ENCODE data around the gene FAM193A. TPM values are rescaled to one million over a fixed set of nuclear protein-coding genes. Genes with fewer than 3 reads are reported as not detected.
A peak's percentile ranks its signal among the peaks of the same experiment; 100 is the strongest.

The FAM193A gene, protein sequence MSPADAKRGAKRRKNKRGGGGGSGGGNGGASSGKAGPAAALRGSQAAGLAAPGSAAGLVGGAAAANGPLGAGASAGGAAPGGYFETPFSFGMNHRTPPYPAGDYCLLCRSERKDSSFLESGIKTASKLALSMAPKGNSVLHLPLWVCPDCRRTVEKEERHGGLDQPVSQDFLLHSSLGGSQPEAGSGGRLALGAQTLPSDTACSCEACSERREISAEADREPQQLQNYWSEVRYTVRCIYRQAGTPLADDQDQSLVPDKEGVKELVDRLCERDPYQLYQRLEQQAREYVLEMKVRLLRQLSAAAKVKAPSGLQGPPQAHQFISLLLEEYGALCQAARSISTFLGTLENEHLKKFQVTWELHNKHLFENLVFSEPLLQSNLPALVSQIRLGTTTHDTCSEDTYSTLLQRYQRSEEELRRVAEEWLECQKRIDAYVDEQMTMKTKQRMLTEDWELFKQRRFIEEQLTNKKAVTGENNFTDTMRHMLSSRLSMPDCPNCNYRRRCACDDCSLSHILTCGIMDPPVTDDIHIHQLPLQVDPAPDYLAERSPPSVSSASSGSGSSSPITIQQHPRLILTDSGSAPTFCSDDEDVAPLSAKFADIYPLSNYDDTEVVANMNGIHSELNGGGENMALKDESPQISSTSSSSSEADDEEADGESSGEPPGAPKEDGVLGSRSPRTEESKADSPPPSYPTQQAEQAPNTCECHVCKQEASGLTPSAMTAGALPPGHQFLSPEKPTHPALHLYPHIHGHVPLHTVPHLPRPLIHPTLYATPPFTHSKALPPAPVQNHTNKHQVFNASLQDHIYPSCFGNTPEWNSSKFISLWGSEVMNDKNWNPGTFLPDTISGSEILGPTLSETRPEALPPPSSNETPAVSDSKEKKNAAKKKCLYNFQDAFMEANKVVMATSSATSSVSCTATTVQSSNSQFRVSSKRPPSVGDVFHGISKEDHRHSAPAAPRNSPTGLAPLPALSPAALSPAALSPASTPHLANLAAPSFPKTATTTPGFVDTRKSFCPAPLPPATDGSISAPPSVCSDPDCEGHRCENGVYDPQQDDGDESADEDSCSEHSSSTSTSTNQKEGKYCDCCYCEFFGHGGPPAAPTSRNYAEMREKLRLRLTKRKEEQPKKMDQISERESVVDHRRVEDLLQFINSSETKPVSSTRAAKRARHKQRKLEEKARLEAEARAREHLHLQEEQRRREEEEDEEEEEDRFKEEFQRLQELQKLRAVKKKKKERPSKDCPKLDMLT (N-terminal part only)
- 31.4 TPM for total RNA-seq

DNA sequence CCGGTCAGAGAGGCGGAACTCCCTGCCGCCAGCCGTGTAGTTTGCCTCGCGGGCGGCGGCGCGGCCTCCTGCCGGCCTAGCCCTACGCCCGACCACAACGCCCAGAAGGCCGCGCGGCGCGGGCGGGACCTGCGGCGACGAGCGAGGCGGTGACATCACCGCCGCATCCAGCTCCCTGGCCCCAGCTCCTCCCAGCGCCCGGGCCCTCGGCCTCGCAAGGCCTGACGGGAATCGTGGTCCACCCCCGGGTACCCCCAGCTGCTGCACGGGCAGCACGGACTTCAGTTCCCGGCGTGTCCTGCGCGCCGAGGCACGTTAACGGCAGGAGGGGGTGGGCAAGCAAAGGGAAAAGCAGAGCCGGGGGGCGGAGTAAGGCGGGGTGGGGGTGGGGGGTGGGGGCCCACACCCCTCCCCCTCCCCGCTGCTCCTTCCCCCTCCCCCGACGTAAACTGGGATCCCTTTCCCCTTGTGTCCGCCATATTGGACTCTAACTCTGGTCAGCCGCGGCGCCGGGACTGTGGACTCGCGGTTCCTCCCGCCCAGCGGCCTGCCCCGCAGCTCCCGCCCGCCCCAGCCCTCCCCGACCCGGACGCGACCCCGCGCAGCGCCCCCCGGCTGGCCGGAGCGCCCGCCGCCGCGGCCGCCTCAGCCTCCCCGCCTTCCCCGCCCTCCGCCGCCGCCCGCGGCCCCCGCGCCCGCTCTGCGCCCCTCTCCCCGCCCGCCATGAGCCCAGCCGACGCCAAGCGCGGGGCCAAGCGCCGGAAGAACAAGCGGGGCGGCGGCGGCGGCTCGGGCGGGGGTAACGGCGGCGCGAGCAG is at the start of gene FAM193A:
Gene FAM193A (plus strand): TSS at position 455 of the 818 bp plus-strand sequence. CDS start 269 bp downstream, at position 724.
- Histone ChIP-seq H3K4me1 (peaks cover 47% of the 10 kb centered on the region), H3K27ac (peak within 1 kb of the TSS; percentile 92), H3K36me3 (no peaks in the 10 kb centered on the region), H3K4me3 (peak within 1 kb of the TSS; percentile 83 to 91), H3K9me3 (no peaks in the 10 kb centered on the region), H3K27me3 (no peaks in the 10 kb centered on the region)
- peak; percentile 99 for DNase-seq (ENCODE audit: extremely low spot score in 2 of 2)
- TF ChIP-seq POLR2A (IDR thresholded peaks at IDR 0.05) (peak in 1 of 2 donors; percentile 51), POLR2AphosphoS5 (IDR thresholded peaks at IDR 0.05; ENCODE audit: insufficient read depth in 1 of 2, low read depth in 1 of 2) (peak; percentile 59 to 67)
- TF ChIP-seq, protein P1, sequence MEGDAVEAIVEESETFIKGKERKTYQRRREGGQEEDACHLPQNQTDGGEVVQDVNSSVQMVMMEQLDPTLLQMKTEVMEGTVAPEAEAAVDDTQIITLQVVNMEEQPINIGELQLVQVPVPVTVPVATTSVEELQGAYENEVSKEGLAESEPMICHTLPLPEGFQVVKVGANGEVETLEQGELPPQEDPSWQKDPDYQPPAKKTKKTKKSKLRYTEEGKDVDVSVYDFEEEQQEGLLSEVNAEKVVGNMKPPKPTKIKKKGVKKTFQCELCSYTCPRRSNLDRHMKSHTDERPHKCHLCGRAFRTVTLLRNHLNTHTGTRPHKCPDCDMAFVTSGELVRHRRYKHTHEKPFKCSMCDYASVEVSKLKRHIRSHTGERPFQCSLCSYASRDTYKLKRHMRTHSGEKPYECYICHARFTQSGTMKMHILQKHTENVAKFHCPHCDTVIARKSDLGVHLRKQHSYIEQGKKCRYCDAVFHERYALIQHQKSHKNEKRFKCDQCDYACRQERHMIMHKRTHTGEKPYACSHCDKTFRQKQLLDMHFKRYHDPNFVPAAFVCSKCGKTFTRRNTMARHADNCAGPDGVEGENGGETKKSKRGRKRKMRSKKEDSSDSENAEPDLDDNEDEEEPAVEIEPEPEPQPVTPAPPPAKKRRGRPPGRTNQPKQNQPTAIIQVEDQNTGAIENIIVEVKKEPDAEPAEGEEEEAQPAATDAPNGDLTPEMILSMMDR (IDR thresholded peaks at IDR 0.05), result no peak
- intact Hi-C loops (cut with DNase I), result loop anchor here (5.0 kb wide), 1 partner anchor 274 kb away; the partner anchor contains the start of gene MXD4

DNA sequence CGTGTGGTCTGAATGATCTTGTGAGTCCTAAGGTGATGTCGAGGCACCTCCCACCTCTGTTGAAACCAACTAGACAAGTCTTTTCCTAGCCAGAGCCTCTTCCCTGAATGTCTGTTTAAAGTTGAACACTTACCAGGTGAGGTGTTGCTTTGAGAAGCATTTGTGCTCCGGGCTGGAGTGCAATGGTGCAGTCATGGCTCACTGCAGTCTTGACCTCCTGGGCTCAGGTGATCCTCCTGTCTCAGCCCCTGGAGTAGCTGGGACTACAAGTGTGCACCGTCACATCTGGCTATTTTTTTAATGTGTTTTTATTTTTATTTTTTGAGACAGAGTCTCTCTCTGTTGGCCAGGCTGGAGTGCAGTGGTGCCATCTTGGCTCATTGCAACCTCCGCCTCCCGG is 49.5 kb upstream of the FAM193A start:
- no peaks in the 10 kb centered on the region for H3K9me3 ChIP-seq
- peaks cover 0 to 19% of the 10 kb centered on the region in 2 donors for H3K36me3 ChIP-seq
- no peak overlapping the region for H3K4me3 ChIP-seq
- TF ChIP-seq POLR2A (IDR thresholded peaks at IDR 0.05) (no peak), POLR2AphosphoS5 (IDR thresholded peaks at IDR 0.05; ENCODE audit: insufficient read depth in 1 of 2, low read depth in 1 of 2) (no peak)
- TF ChIP-seq, protein P1 (IDR thresholded peaks at IDR 0.05), result no peak
- intact Hi-C loops (cut with DNase I), result no loop called here
- H3K4me1 ChIP-seq, result peaks cover 78% of the 10 kb centered on the region
- no peak overlapping the region for H3K27ac ChIP-seq
- DNase-seq (ENCODE audit: extremely low spot score in 2 of 2), result no peak
- no peaks in the 10 kb centered on the region for H3K27me3 ChIP-seq

DNA sequence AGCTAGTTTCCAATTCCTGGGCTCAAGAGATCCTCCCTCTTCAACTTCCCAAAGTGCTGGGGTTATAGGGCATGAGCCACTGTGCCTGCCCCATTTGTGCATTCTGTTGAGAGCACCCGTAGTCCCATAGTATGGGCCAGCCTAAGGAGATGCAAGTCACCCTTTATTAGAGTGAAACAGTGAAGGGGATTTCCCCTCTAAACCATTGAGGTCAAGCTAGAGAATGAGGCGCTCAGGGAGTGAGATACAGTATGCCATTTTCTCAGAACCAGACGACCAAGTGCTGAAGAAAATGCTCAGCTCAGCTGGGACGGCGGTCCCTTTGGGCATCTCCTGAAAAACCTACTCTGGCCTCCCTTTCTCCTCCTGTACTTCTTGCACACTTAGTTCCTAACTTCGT is 48.8 kb upstream of the FAM193A start:
- no peak overlapping the region for H3K27ac ChIP-seq
- no peak for TF ChIP-seq POLR2A (IDR thresholded peaks at IDR 0.05)
- TF ChIP-seq, protein P1 (IDR thresholded peaks at IDR 0.05), result no peak
- no peak for TF ChIP-seq POLR2AphosphoS5 (IDR thresholded peaks at IDR 0.05; ENCODE audit: insufficient read depth in 1 of 2, low read depth in 1 of 2)
- H3K27me3 ChIP-seq, result no peaks in the 10 kb centered on the region
- H3K36me3 ChIP-seq, result peaks cover 0 to 25% of the 10 kb centered on the region in 2 donors
- H3K4me3 ChIP-seq, result no peak overlapping the region
- H3K9me3 ChIP-seq, result no peaks in the 10 kb centered on the region
- intact Hi-C loops (cut with DNase I), result no loop called here
- H3K4me1 ChIP-seq, result peaks cover 71% of the 10 kb centered on the region
- DNase-seq (ENCODE audit: extremely low spot score in 2 of 2), result no peak

DNA sequence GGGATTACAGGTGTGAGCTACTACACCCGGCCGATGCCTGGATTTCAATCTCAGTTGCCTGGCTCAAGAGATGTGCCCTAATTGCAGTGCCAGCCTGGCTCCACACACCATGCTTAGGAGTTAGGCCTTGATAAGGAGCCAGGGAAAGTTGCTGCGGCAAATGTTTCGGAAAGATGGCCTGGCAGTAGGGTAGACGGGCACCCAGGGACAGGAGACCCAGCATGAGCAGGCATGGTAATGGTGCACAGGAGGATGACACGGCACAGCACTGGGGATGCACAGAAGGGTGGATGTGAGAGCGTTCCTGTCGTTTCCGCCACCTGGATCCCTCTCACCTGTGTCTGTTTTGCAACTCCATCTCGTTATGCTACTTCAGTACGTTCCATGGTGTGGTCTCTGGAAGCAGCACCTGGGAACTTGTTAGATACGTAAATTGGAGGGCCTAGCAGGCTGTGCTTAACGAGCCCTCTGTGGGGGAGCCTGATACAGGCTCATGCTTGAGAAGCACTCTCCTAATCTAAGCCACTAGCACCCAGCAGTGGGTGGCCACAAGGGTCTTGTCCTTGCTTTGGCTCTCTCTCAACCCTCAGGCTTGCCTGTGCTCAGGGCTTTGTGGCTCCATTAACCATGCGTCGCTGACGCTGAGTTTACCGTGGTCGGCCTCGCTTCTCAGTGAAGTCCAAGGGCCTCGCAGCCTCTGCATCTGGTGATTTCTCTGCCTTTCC is 47.2 kb upstream of the FAM193A start:
- intact Hi-C loops (cut with DNase I), result no loop called here
- TF ChIP-seq POLR2A (IDR thresholded peaks at IDR 0.05) (no peak), POLR2AphosphoS5 (IDR thresholded peaks at IDR 0.05; ENCODE audit: insufficient read depth in 1 of 2, low read depth in 1 of 2) (no peak)
- TF ChIP-seq, protein P1 (IDR thresholded peaks at IDR 0.05), result no peak
- H3K36me3 ChIP-seq, result peaks cover 0 to 28% of the 10 kb centered on the region in 2 donors

More for the DNA sequence above, 47.2 kb upstream of the FAM193A start:
- Histone ChIP-seq H3K27me3 (no peaks in the 10 kb centered on the region), H3K27ac (no peak overlapping the region), H3K9me3 (no peaks in the 10 kb centered on the region), H3K4me1 (peaks cover 55% of the 10 kb centered on the region), H3K4me3 (no peak overlapping the region)
- no peak for DNase-seq (ENCODE audit: extremely low spot score in 2 of 2)
